ENCODE results near the gene ZNF316. TPM values are rescaled to one million over a fixed set of nuclear protein-coding genes. Genes with fewer than 3 reads are reported as not detected.

The ZNF316 gene
- total RNA-seq, 3 donors from 2014 or later, result 22.3 to 40.9 (median 24.1) TPM

GRCh38 chr7:6649241-6649961 lies 12.3 kb downstream of the ZNF316 start:
- peaks cover 4% of the 10 kb centered on the region for H3K36me3 ChIP-seq (ENCODE audit: low read depth)
- ATAC-seq (no peak), DNase-seq (peak in 2 of 3 donors; percentile 9 to 36)
- H3K4me3 ChIP-seq, result no peak overlapping the region
- intact Hi-C loops (cut with DNase I, micrococcal nuclease), result no loop called here
- no peaks in the 10 kb centered on the region for H3K4me1 ChIP-seq (ENCODE audit: low read depth)
- no peak for TF ChIP-seq CTCF (IDR thresholded peaks at IDR 0.05)
- peaks cover 2% of the 10 kb centered on the region for H3K9me3 ChIP-seq

DNA sequence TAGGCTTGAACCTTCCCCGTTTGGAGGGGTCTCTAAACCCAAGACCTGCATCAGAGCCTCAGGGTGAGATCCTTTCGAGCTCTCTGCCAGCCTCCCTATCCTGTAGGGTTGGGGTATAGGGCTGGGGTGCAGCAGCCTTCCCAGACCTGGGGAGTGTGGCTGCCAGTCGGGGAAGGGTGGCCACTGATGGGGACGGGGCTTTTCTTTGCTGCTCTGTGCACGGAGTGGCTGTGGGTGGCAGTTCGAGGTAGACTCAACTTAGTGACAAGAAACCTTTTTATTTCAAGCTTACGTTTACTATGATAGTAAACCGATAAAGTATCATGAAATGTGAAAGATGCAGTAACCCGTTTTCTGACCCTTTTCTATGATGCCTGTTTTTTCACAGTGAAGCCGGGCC lies 13.0 kb downstream of the ZNF316 start:
- H3K9me3 ChIP-seq, result peaks cover 2% of the 10 kb centered on the region
- DNase-seq, result peak in 2 of 3 donors; percentile 15 to 16
- no peak for ATAC-seq
- peaks cover 4% of the 10 kb centered on the region for H3K36me3 ChIP-seq (ENCODE audit: low read depth)
- no peak for TF ChIP-seq CTCF (IDR thresholded peaks at IDR 0.05)
- intact Hi-C loops (cut with DNase I, micrococcal nuclease), result no loop called here
- H3K4me3 ChIP-seq, result no peak overlapping the region
- H3K4me1 ChIP-seq (ENCODE audit: low read depth), result no peaks in the 10 kb centered on the region

GRCh38 chr7:6650521-6651011 lies 13.4 kb downstream of the ZNF316 start:
- DNase-seq, result peak in 1 of 3 donors; percentile 18
- H3K36me3 ChIP-seq (ENCODE audit: low read depth), result peaks cover 4% of the 10 kb centered on the region

DNA sequence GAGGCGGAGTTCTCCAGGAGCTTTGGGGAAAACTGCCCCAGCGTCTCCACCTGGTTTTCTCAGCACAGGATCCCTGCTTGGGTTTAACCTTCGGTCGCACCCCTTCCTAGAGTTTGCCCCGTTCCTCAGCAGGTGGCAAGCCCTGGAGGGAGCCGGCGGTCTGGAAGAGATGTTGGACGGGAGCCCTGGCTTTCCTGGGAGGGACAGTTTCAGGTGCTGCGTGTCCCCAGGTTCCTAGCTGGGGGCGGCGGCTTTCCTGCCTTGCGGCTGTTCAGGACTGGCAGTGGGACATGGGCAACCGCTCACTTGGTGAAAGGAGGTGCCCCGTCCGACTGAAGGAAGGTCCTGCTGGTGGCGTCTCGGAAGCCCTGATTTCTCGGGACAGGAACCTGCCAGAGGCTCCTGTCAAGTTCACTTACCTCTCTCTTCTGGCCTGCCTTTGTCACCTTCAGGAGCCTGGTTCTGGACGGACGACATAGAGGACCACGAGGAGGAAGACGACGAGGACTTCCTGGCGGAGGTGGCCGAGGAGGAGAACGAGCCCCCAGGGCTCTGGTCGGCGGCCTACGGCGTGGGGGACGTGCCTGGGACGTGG lies 14.8 kb downstream of the ZNF316 start:
- peaks cover 4% of the 10 kb centered on the region for H3K36me3 ChIP-seq (ENCODE audit: low read depth)
- no peaks in the 10 kb centered on the region for H3K4me1 ChIP-seq (ENCODE audit: low read depth)
- ATAC-seq (no peak), DNase-seq (no peak)
- no peak overlapping the region for H3K4me3 ChIP-seq
- H3K9me3 ChIP-seq, result peaks cover 2% of the 10 kb centered on the region
- intact Hi-C loops (cut with DNase I, micrococcal nuclease), result no loop called here
- no peak for TF ChIP-seq CTCF (IDR thresholded peaks at IDR 0.05)

More at GRCh38 chr7:6650521-6651011, 13.4 kb downstream of the ZNF316 start:
- Histone ChIP-seq H3K4me3 (no peak overlapping the region), H3K4me1 (ENCODE audit: low read depth) (no peaks in the 10 kb centered on the region), H3K9me3 (peaks cover 2% of the 10 kb centered on the region)
- intact Hi-C loops (cut with DNase I, micrococcal nuclease), result no loop called here
- no peak for ATAC-seq
- TF ChIP-seq CTCF (IDR thresholded peaks at IDR 0.05), result no peak

DNA sequence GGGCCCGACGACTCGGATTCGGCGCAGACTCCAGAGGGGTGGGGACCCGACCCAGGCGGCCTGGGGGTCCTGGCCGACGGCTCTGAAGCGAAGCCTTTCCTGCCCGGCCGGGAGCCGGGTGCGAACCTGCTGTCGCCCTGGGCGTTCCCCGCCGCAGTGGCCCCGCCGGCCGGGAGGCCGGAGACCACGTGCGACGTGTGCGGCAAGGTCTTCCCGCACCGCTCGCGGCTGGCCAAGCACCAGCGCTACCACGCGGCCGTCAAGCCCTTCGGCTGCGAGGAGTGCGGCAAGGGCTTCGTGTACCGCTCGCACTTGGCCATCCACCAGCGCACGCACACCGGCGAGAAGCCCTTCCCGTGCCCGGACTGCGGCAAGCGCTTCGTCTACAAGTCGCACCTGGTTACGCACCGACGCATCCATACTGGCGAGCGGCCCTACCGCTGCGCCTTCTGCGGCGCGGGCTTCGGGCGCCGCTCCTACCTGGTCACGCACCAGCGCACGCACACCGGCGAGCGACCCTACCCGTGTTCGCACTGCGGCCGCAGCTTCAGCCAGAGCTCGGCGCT lies 15.4 kb downstream of the ZNF316 start:
- intact Hi-C loops (cut with DNase I, micrococcal nuclease), result no loop called here
- no peak for TF ChIP-seq CTCF (IDR thresholded peaks at IDR 0.05)
- DNase-seq (no peak), ATAC-seq (no peak)
- Histone ChIP-seq H3K4me1 (ENCODE audit: low read depth) (no peaks in the 10 kb centered on the region), H3K36me3 (ENCODE audit: low read depth) (peaks cover 4% of the 10 kb centered on the region), H3K9me3 (peaks cover 2% of the 10 kb centered on the region), H3K4me3 (no peak overlapping the region)

All from mucosa of descending colon (tissue), 3 donors.